Measurements from ENCODE around the gene IGSF21.

Gene IGSF21

DNA sequence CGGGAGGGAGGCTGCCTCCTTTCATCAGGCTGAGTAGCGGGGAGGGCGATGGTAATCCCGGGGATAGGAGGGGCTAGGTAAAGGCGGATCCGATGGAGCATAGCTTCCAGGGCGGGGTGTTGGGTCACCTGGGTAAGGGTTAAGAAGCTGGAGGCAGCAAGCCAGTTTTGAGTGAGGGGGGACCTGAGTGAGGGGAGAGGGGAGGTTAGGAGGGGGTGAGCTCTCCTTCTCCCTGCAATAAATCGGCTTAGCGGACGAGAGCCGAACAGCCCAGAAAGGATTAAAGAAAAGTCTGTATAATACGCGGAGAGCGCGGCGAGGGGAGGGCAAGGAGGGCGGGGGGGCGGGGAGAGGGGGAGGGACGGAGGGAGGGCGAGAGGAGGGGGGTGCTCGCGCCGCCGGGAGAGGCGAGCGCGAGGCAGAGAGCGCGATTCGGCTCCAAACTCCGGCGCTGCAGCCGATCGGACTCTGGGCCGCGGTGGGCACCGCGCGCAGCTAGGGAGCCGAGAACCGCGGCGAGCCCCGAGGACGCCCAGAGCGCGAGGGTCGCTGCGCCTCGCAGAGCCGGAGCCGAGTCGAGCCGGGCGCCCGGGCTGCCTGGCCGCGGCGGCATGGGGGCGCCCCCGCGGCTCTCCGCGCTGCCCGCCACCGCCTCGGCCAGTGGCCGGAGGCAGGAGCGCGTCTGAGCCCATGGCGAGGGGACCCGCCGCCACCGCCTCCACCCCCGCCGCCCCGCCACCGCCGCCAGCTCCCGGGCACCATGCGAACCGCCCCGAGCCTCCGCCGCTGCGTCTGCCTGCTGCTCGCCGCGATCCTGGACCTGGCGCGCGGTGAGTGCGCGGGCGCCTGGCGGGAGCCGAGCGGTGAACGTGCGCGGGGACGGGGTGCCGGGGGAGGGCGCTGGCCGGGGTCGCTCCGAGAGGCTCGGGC is at the start of gene IGSF21:
TSS of gene IGSF21 (plus strand) at position 430 of the 930 bp plus-strand sequence. CDS start at position 761, 331 bp downstream.
- no peak for TF ChIP-seq CTCF (conservative IDR thresholded peaks at IDR 0.05; ENCODE audit: low read depth, low read length)
- no peak within 1 kb of the TSS for H3K4me3 ChIP-seq (ENCODE audit: low read length)
- peak; percentile 1 for DNase-seq (ENCODE audit: low read depth)

- DNase-seq (ENCODE audit: low read depth), result no peak
- H3K4me3 ChIP-seq (ENCODE audit: low read length), result no peak overlapping the region
- no peak for TF ChIP-seq CTCF (conservative IDR thresholded peaks at IDR 0.05; ENCODE audit: low read depth, low read length)
Measured at GRCh38 chr1:18058206-18058921, 49.2 kb upstream of the IGSF21 start.

DNA sequence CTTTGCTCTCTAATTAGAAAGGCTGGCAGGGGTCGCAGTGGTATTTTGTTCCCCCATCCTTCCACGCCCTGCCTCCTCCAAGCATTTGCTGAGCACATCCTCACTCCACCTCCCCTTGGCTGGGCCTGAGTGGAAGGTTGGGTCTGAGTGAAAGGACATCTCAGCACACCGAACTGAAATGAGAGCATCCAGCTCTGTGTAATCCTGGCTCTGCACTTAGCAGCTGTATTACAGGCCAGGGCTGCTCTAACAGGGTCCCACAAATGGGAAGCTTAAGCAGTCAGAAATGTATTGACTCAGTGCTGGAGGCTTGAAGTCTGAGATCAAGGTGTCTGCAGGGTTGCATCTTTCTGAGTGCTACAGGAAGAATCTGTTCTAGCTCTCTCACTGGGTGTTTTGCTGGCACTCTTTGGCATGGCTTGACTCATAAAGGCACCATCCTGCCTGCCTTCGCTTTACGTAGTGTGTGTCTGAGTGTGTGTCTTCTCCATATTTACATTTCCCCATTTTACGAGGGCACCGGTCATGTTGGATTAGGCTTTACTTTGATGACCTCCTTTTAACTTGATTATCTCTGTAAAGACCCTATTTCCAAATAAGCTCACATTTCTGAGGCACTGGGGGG is 48.5 kb upstream of the IGSF21 start:
- no peak for TF ChIP-seq CTCF (conservative IDR thresholded peaks at IDR 0.05; ENCODE audit: low read depth, low read length)
- DNase-seq (ENCODE audit: low read depth), result no peak
- no peak overlapping the region for H3K4me3 ChIP-seq (ENCODE audit: low read length)

GRCh38 chr1:18060366-18060765 is 47.2 kb upstream of the IGSF21 start:
- no peak overlapping the region for H3K4me3 ChIP-seq (ENCODE audit: low read length)
- no peak for DNase-seq (ENCODE audit: low read depth)
- no peak for TF ChIP-seq CTCF (conservative IDR thresholded peaks at IDR 0.05; ENCODE audit: low read depth, low read length)

GRCh38 chr1:18062185-18062584 is 45.4 kb upstream of the IGSF21 start:
- H3K4me3 ChIP-seq (ENCODE audit: low read length), result no peak overlapping the region
- no peak for DNase-seq (ENCODE audit: low read depth)
- no peak for TF ChIP-seq CTCF (conservative IDR thresholded peaks at IDR 0.05; ENCODE audit: low read depth, low read length)

- H3K4me3 ChIP-seq (ENCODE audit: low read length), result no peak overlapping the region
- no peak for TF ChIP-seq CTCF (conservative IDR thresholded peaks at IDR 0.05; ENCODE audit: low read depth, low read length)
- DNase-seq (ENCODE audit: low read depth), result no peak
Measured at GRCh38 chr1:18064534-18064933, 43.1 kb upstream of the IGSF21 start.

All from retinal pigment epithelial cell (primary cell).